Measurements from ENCODE around the gene ZNF605. TPM values are rescaled to one million over a fixed set of nuclear protein-coding genes. Genes with fewer than 3 reads are reported as not detected.

The ZNF605 gene
- total RNA-seq, 4 donors from 2014 or later = 5.1 to 13.9 (median 10.3) TPM

Small RNAs within 50 kb of the gene (small RNA-seq; reads per million reads assigned to genes)
- not detected for gene RNU4ATAC12P

Other genes starting within 250 kb of the ZNF605 start
- 10 to 100 TPM in 2 of 4 donors, 1 to 10 TPM in 2; 7.3 to 12.1 (median 10.6) TPM for gene PGAM5, start 245.5 kb downstream of the ZNF605 start, total RNA-seq
- 10 to 100 TPM; 66.0 to 77.2 (median 75.4) TPM for gene ANKLE2, start 194.5 kb downstream of the ZNF605 start, total RNA-seq
- 10 to 100 TPM; 45.9 to 86.8 (median 60.4) TPM for gene GOLGA3, start 127.4 kb downstream of the ZNF605 start, total RNA-seq
- gene CHFR, start 68.7 kb downstream of the ZNF605 start, total RNA-seq = 10 to 100 TPM; 25.5 to 38.6 (median 30.4) TPM
- 10 to 100 TPM in 3 of 4 donors, 1 to 10 TPM in 1; 3.9 to 19.0 (median 13.8) TPM for gene ZNF26, start 30.1 kb upstream of the ZNF605 start, total RNA-seq
- gene ZNF84, start 81.2 kb upstream of the ZNF605 start, total RNA-seq = 10 to 100 TPM; 15.0 to 29.5 (median 23.1) TPM
- gene ZNF140, start 124.6 kb upstream of the ZNF605 start, total RNA-seq = 10 to 100 TPM in 3 of 4 donors, 1 to 10 TPM in 1; 9.9 to 13.4 (median 11.4) TPM
- 1 to 10 TPM; 2.2 to 3.4 (median 3.0) TPM for gene ZNF891, start 174.0 kb upstream of the ZNF605 start, total RNA-seq
- 1 to 10 TPM; 4.6 to 8.2 (median 6.6) TPM for gene ZNF10, start 174.3 kb upstream of the ZNF605 start, total RNA-seq
- gene ZNF268, start 225.2 kb upstream of the ZNF605 start, total RNA-seq = 10 to 100 TPM; 10.8 to 16.1 (median 14.5) TPM

All from subcutaneous adipose tissue (tissue), 4 donors.